ENCODE measurements around the gene PABPC4L. TPM values are rescaled to one million over a fixed set of nuclear protein-coding genes. Genes with fewer than 3 reads are reported as not detected.

PABPC4L gene
- total and polyA plus RNA-seq, 2 of the 4 experiments (the other 2 are of a cell fraction) = 0.26 to 0.72 TPM

- no peak overlapping the region for H2BK120ac ChIP-seq (ENCODE audit: low read depth, low read length)
- no peak overlapping the region for H2AK5ac ChIP-seq (ENCODE audit: low read depth, low read length)
- no peak overlapping the region for H3K14ac ChIP-seq (replicated peaks; ENCODE audit: low read depth, low read length)
- dilution Hi-C loops (cut with HindIII; ENCODE audit: low sequenced_read_pairs, unreplicated experiment) (no loop called here), in situ Hi-C loops (cut with MboI; ENCODE audit: low sequenced_read_pairs) (no loop called here), intact Hi-C loops (cut with micrococcal nuclease) (no loop called here)
- no peak overlapping the region for H2BK5ac ChIP-seq (ENCODE audit: low read depth, low read length, poor library complexity, severe bottlenecking)
- no peaks in the 10 kb centered on the region for H3K9me3 ChIP-seq (ENCODE audit: control insufficient read depth, insufficient read depth, low read length)
- H3K4ac ChIP-seq (ENCODE audit: low read depth, low read length) = no peak overlapping the region
- DNase-seq (no peak), ATAC-seq (ENCODE audit: low read depth) (no peak)
- no peaks in the 10 kb centered on the region for H3K36me3 ChIP-seq (ENCODE audit: control insufficient read depth, insufficient read depth, low read length)
- H3K27me3 ChIP-seq (ENCODE audit: control insufficient read depth, insufficient read depth, low read length) = no peaks in the 10 kb centered on the region
- H4K5ac ChIP-seq (ENCODE audit: low read depth, low read length) = no peak overlapping the region
- TF ChIP-seq BHLHE40 (IDR thresholded peaks at IDR 0.05; ENCODE audit: low read depth, low read length) (no peak), FOS (IDR thresholded peaks at IDR 0.05; ENCODE audit: low read depth, low read length) (no peak), MAZ (IDR thresholded peaks at IDR 0.05; ENCODE audit: borderline replicate concordance, low read depth, low read length) (no peak), RCOR1 (IDR thresholded peaks at IDR 0.05; ENCODE audit: insufficient replicate concordance, low read length) (no peak), SMC3 (IDR thresholded peaks at IDR 0.05; ENCODE audit: low read depth, low read length) (no peak), RAD21 (IDR thresholded peaks at IDR 0.05; ENCODE audit: low read length) (no peak), MXI1 (IDR thresholded peaks at IDR 0.05; ENCODE audit: borderline replicate concordance, low read depth, low read length) (no peak), CTCF (conservative IDR thresholded peaks at IDR 0.05; ENCODE audit: low read depth, low read length) (no peak), MAFK (IDR thresholded peaks at IDR 0.05; ENCODE audit: low read depth, low read length) (no peak), CHD1 (IDR thresholded peaks at IDR 0.05; ENCODE audit: low read depth, low read length) (no peak), ELK1 (IDR thresholded peaks at IDR 0.05; ENCODE audit: borderline replicate concordance, low read depth, low read length) (no peak), POLR2A (IDR thresholded peaks at IDR 0.05; ENCODE audit: low read depth, low read length) (no peak), NFE2L2 (IDR thresholded peaks at IDR 0.05; ENCODE audit: low read depth, low read length) (no peak), CEBPB (IDR thresholded peaks at IDR 0.05; ENCODE audit: low read depth, low read length) (no peak), RFX5 (IDR thresholded peaks at IDR 0.05; ENCODE audit: low read depth, low read length) (no peak)
- TF ChIP-seq, protein P1, sequence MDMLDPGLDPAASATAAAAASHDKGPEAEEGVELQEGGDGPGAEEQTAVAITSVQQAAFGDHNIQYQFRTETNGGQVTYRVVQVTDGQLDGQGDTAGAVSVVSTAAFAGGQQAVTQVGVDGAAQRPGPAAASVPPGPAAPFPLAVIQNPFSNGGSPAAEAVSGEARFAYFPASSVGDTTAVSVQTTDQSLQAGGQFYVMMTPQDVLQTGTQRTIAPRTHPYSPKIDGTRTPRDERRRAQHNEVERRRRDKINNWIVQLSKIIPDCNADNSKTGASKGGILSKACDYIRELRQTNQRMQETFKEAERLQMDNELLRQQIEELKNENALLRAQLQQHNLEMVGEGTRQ (IDR thresholded peaks at IDR 0.05; ENCODE audit: low read depth, low read length) = no peak
- no peaks in the 10 kb centered on the region for H3K4me1 ChIP-seq (ENCODE audit: control insufficient read depth, insufficient read depth, low read length)
- H2AK9ac ChIP-seq (replicated peaks; ENCODE audit: low read depth, low read length, poor library complexity) = no peak overlapping the region
- H2BK15ac ChIP-seq (ENCODE audit: low read depth, low read length) = no peak overlapping the region
- H3K9ac ChIP-seq (ENCODE audit: low read depth, low read length) = no peak overlapping the region
- no peak overlapping the region for H3K4me2 ChIP-seq (ENCODE audit: low read depth, low read length)
- no peak overlapping the region for H3K4me3 ChIP-seq (ENCODE audit: insufficient read depth, low read depth, low read length)
- H4K91ac ChIP-seq (ENCODE audit: insufficient read depth, low read depth, low read length) = no peak overlapping the region
- BruUV-seq (replicated peaks) = no TSS peak
- H2AFZ ChIP-seq (replicated peaks; ENCODE audit: low read length, poor library complexity) = no peak overlapping the region
- CTCF ChIA-PET = no interaction called here
- H3K9me1 ChIP-seq (ENCODE audit: insufficient read depth, low read length) = no peaks in the 10 kb centered on the region
- no peaks in the 10 kb centered on the region for H3K79me1 ChIP-seq (ENCODE audit: low read depth in 1 of 2, low read length in 2 of 2)
- POLR2A ChIA-PET (ENCODE audit: unreplicated experiment) = no interaction called here
- H3K27ac ChIP-seq (ENCODE audit: insufficient read depth, low read length) = no peak overlapping the region
- H3K23ac ChIP-seq (ENCODE audit: low read depth, low read length) = no peak overlapping the region
- H2BK20ac ChIP-seq (ENCODE audit: low read depth, low read length) = no peak overlapping the region
- H3K18ac ChIP-seq (ENCODE audit: low read depth, low read length) = no peak overlapping the region
- no peaks in the 10 kb centered on the region for H4K20me1 ChIP-seq (ENCODE audit: insufficient read depth, low read length)
- WGBS, 2 experiments (ENCODE audit: extremely low coverage in 2 of 2, insufficient read length in 1 of 2) = no CpG with 5 or more reads among the region's 1 CpG
- H4K8ac ChIP-seq (ENCODE audit: low read depth in 2 of 2, low read length in 2 of 2) = no peak overlapping the region
- no peak overlapping the region for H3K56ac ChIP-seq (ENCODE audit: extremely low read depth, insufficient read depth, low read length)
These were observed 12.1 kb downstream of the PABPC4L start for GRCh38 chr4:134189480-134189879.

Data from IMR-90 (cell line).